H9 (cell line): Measurements from ENCODE around the gene TNFRSF18. TPM values are rescaled to one million over a fixed set of nuclear protein-coding genes. Genes with fewer than 3 reads are reported as not detected.

Experiments
- DNase-seq: peaks from one replicate; pipeline ENCODE4 v3.0.0-alpha.2; 2017
- H2AFZ ChIP-seq: one replicate; pipeline ENCODE4 v1.6.1; 2013; ENCODE audit warnings: mild to moderate bottlenecking, low read length, control low read depth, moderate library complexity
- H2AK5ac ChIP-seq: 2 replicates; pipeline ENCODE4 v1.6.1; 2013; ENCODE audit warnings: low read length, control low read depth, mixed read lengths; ENCODE audit not compliant: insufficient read length
- H2BK120ac ChIP-seq: one replicate; pipeline ENCODE4 v1.6.1; 2013; ENCODE audit warnings: low read depth, mild to moderate bottlenecking, low read length, control low read depth, inconsistent platforms; ENCODE audit not compliant: poor library complexity, severe bottlenecking
- H2BK12ac ChIP-seq: 2 replicates; pipeline ENCODE4 v1.6.1; 2013; ENCODE audit warnings: low read length, control low read depth, mixed read lengths, low read depth; ENCODE audit not compliant: insufficient read length
- H2BK15ac ChIP-seq: 2 replicates; pipeline ENCODE4 v1.6.1; 2013; ENCODE audit warnings: low read depth, low read length, control low read depth
- H2BK20ac ChIP-seq: one replicate; pipeline ENCODE4 v1.6.1; 2013; ENCODE audit warnings: low read depth, mild to moderate bottlenecking, low read length, control low read depth, inconsistent platforms; ENCODE audit not compliant: poor library complexity, severe bottlenecking
- H2BK5ac ChIP-seq: 2 replicates; pipeline ENCODE4 v1.6.1; 2013; ENCODE audit warnings: low read length, control low read depth, mixed read lengths; ENCODE audit not compliant: insufficient read length
- H3K14ac ChIP-seq: 2 replicates; pipeline ENCODE4 v1.6.1; 2013; ENCODE audit warnings: low read length, control low read depth; ENCODE audit not compliant: insufficient read depth
- H3K18ac ChIP-seq: 2 replicates; pipeline ENCODE4 v1.6.1; 2013; ENCODE audit warnings: low read depth, mild to moderate bottlenecking, mixed read lengths, low read length, control low read depth; ENCODE audit not compliant: insufficient read length
- H3K23ac ChIP-seq: 2 replicates; pipeline ENCODE4 v1.6.1; 2013; ENCODE audit warnings: low read length, control low read depth, mixed read lengths, low read depth; ENCODE audit not compliant: insufficient read length
- H3K23me2 ChIP-seq: 2 replicates; pipeline ENCODE4 v1.6.1; 2013; ENCODE audit warnings: low read depth, mild to moderate bottlenecking, mixed read lengths, low read length, control low read depth; ENCODE audit not compliant: insufficient read length, poor library complexity, severe bottlenecking
- H3K27ac ChIP-seq: 2 replicates; pipeline ENCODE4 v1.5.1; 2013; ENCODE audit warnings: low read length, control low read depth, mixed read lengths, low read depth; ENCODE audit not compliant: insufficient read length
- H3K27me3 ChIP-seq: 2 replicates; pipeline ENCODE4 v1.6.1; 2013; ENCODE audit warnings: low read length, control low read depth, inconsistent platforms; ENCODE audit not compliant: insufficient read depth
- H3K4ac ChIP-seq: 2 replicates; pipeline ENCODE4 v1.6.1; 2013; ENCODE audit warnings: low read depth, mild to moderate bottlenecking, control low read depth, inconsistent platforms, low read length, moderate library complexity
- H3K4me1 ChIP-seq: 2 replicates; pipeline ENCODE4 v1.6.1; 2013; ENCODE audit warnings: low read length, control low read depth, inconsistent platforms; ENCODE audit not compliant: insufficient read depth
- H3K4me2 ChIP-seq: 2 replicates; pipeline ENCODE4 v1.6.1; 2013; ENCODE audit warnings: low read length, control low read depth, mixed read lengths; ENCODE audit not compliant: insufficient read length, insufficient read depth
- H3K56ac ChIP-seq: 2 replicates; pipeline ENCODE4 v1.6.1; 2013; ENCODE audit warnings: low read depth, mild to moderate bottlenecking, mixed read lengths, low read length, control low read depth; ENCODE audit not compliant: insufficient read length
- H3K79me1 ChIP-seq: 2 replicates; pipeline ENCODE4 v1.6.1; 2013; ENCODE audit warnings: low read depth, mild to moderate bottlenecking, moderate library complexity, low read length, control low read depth, inconsistent platforms; ENCODE audit not compliant: insufficient read depth, poor library complexity, severe bottlenecking
- H3K79me2 ChIP-seq: 2 replicates; pipeline ENCODE4 v1.6.1; 2013; ENCODE audit warnings: low read length, control low read depth, inconsistent platforms; ENCODE audit not compliant: insufficient read depth
- H3K9ac ChIP-seq: 2 replicates; pipeline ENCODE4 v1.6.1; 2013; ENCODE audit warnings: low read length, control low read depth, mixed read lengths; ENCODE audit not compliant: insufficient read length; ENCODE audit errors: extremely low read depth
- H3K9me3 ChIP-seq: one replicate; pipeline ENCODE4 v1.6.1; 2013; ENCODE audit warnings: low read depth, low read length, inconsistent platforms; ENCODE audit not compliant: control insufficient read depth
- H3T11ph ChIP-seq: one replicate; pipeline ENCODE4 v1.6.1; 2013; ENCODE audit warnings: mild to moderate bottlenecking, low read length, control low read depth, inconsistent platforms
- H4K20me1 ChIP-seq: one replicate; pipeline ENCODE4 v1.6.1; 2013; ENCODE audit not compliant: control insufficient read depth, insufficient read length, insufficient read depth
- H4K5ac ChIP-seq: 2 replicates; pipeline ENCODE4 v1.6.1; 2013; ENCODE audit warnings: low read depth, mild to moderate bottlenecking, mixed read lengths, low read length, control low read depth; ENCODE audit not compliant: insufficient read length
- H4K8ac ChIP-seq: replicated peaks from 2 replicates; pipeline ENCODE4 v1.6.1; 2013; ENCODE audit warnings: low read length, control low read depth, mixed read lengths, low read depth; ENCODE audit not compliant: insufficient read length
- H4K91ac ChIP-seq: 2 replicates; pipeline ENCODE4 v1.6.1; 2013; ENCODE audit warnings: low read depth, mild to moderate bottlenecking, moderate library complexity, mixed read lengths, low read length, control low read depth; ENCODE audit not compliant: insufficient read length
- H3K27ac Mint-ChIP-seq, 3 experiments: 2 replicates in 2 of 3; 3 replicates in 1 of 3; pipeline ENCODE4 v1.8.0; 2020 to 2021; ENCODE audit warnings: mixed read lengths in 3 of 3, mild to moderate bottlenecking in 1 of 3, moderate library complexity in 1 of 3
- H3K27me3 Mint-ChIP-seq: 2 replicates; pipeline ENCODE4 v1.8.0; 2021; ENCODE audit warnings: low read depth, mild to moderate bottlenecking, moderate library complexity, mixed read lengths
- H3K36me3 Mint-ChIP-seq, 3 experiments: 2 replicates in 2 of 3; 3 replicates in 1 of 3; pipeline ENCODE4 v1.8.0; 2020 to 2021; ENCODE audit warnings: low read depth in 3 of 3, mixed read lengths in 3 of 3; ENCODE audit not compliant: insufficient read depth in 1 of 3
- H3K4me1 Mint-ChIP-seq, 2 experiments: 2 replicates each; pipeline ENCODE4 v1.8.0; 2020; ENCODE audit warnings: mixed read lengths in 2 of 2
- H3K4me3 Mint-ChIP-seq, 2 experiments: 2 replicates in 1 of 2; 3 replicates in 1 of 2; pipeline ENCODE4 v1.8.0; 2020 to 2021; ENCODE audit warnings: mild to moderate bottlenecking in 2 of 2, mixed read lengths in 2 of 2, moderate library complexity in 1 of 2
- H3K9me3 Mint-ChIP-seq, 2 experiments: 2 replicates in 1 of 2; 3 replicates in 1 of 2; pipeline ENCODE4 v1.8.0; 2020; ENCODE audit warnings: mild to moderate bottlenecking in 2 of 2, mixed read lengths in 2 of 2, moderate library complexity in 1 of 2
- CTCF ChIP-seq: fragments of 200-600 bp; sonication (generic); conservative IDR thresholded peaks from 3 replicates; pipeline ENCODE4 v1.8.0; 2021; ENCODE audit warnings: antibody characterized with exemption, mild to moderate bottlenecking
- WGBS: extraction: QIAGEN DNeasy Blood & Tissue Kit; methylation state at CpG from one replicate; pipeline ENCODE4 v1.1.7; 2013; ENCODE audit warnings: missing lambda C conversion rate, low lambda C conversion rate, mixed read lengths; ENCODE audit not compliant: insufficient read length; ENCODE audit errors: extremely low coverage; 5-methylcytosine and 5-hydroxymethylcytosine counted together
- total RNA-seq: library from RNA; stranded (reverse); gene quantifications from 2 replicates; pipeline ENCODE4 v1.2.1, GENCODE V29; 2021

The TNFRSF18 gene
- total RNA-seq, 1 experiment from 2014 or later = 2.0 TPM

GRCh38 chr1:1182491-1183220 is 23.7 kb downstream of the TNFRSF18 start:
- H2BK15ac ChIP-seq = no peak overlapping the region
- no peaks in the 10 kb centered on the region for H3K9me3 ChIP-seq
- Mint-ChIP-seq H3K27ac (no peak overlapping the region), H3K9me3 (no peaks in the 10 kb centered on the region), H3K4me3 (no peak overlapping the region), H3K4me1 (peaks cover 1 to 7% of the 10 kb centered on the region in 2 experiments; a peak in 2 of 4 replicates), H3K27me3 (no peaks in the 10 kb centered on the region), H3K36me3 (peaks cover 0 to 7% (median 0%) of the 10 kb centered on the region in 3 experiments; a peak in 1 of 7 replicates)
- no peak overlapping the region for H2AFZ ChIP-seq
- no peak overlapping the region for H4K91ac ChIP-seq
- no peak overlapping the region for H2BK20ac ChIP-seq
- H2BK120ac ChIP-seq = no peak overlapping the region
- H3K27ac ChIP-seq = no peak overlapping the region
- no peaks in the 10 kb centered on the region for H3K23me2 ChIP-seq
- H3K79me1 ChIP-seq = no peaks in the 10 kb centered on the region
- no peaks in the 10 kb centered on the region for H3K4me1 ChIP-seq
- H4K8ac ChIP-seq = no peak overlapping the region
- H3K27me3 ChIP-seq = no peaks in the 10 kb centered on the region
- no peak overlapping the region for H3K4ac ChIP-seq
- WGBS = no CpG with 5 or more reads among the region's 39 CpGs
- DNase-seq = peak; percentile 30
- H3K14ac ChIP-seq = no peak overlapping the region; the same call in 1 of the 2 replicates
- no peak overlapping the region for H2AK5ac ChIP-seq
- H3K23ac ChIP-seq = no peak overlapping the region
- H3K4me2 ChIP-seq = no peak overlapping the region
- no peaks in the 10 kb centered on the region for H3K79me2 ChIP-seq
- no peaks in the 10 kb centered on the region for H4K20me1 ChIP-seq
- H3K18ac ChIP-seq = no peak overlapping the region
- no peak overlapping the region for H3K56ac ChIP-seq
- no peak overlapping the region for H3K9ac ChIP-seq
- no peak overlapping the region for H2BK12ac ChIP-seq
- no peak overlapping the region for H4K5ac ChIP-seq
- H2BK5ac ChIP-seq = no peak overlapping the region
- no peak overlapping the region for H3T11ph ChIP-seq
- no peak for TF ChIP-seq CTCF
